SK-N-SH treated with all-trans-retinoic acid at 6 μM for 48 hours (cell line): Measurements from ENCODE around the gene ADCK1.
"Not testable (repeated sequence)": the region's sequence is repeated elsewhere in the genome, so short reads cannot be mapped to it uniquely, and the experiment has no call there.

Experiments used
- ATAC-seq: fragments of 200-7000 bp; cut with Tn5 transposase; 3 replicates; pipeline ENCODE4 v1.9.1; 2020; ENCODE audit warnings: mild to moderate bottlenecking, moderate library complexity
- BACH2 ChIP-seq: fragments of 250-450 bp; sonication (Bioruptor Pico); IDR thresholded peaks from 2 replicates; pipeline ENCODE4 v1.9.0; 2021; ENCODE audit warnings: mild to moderate bottlenecking, borderline replicate concordance
- CREB5 ChIP-seq: fragments of 250-450 bp; sonication (Bioruptor Pico); IDR thresholded peaks from 2 replicates; pipeline ENCODE4 v1.5.1; 2020; ENCODE audit warnings: low read depth, mild to moderate bottlenecking, moderate library complexity
- CSDC2 ChIP-seq: fragments of 250-450 bp; sonication (Bioruptor Pico); IDR thresholded peaks from 2 replicates; pipeline ENCODE4 v1.5.0; 2020; ENCODE audit warnings: mild to moderate bottlenecking, moderate library complexity
- GLIS3 ChIP-seq: fragments of 250-450 bp; sonication (Bioruptor Pico); IDR thresholded peaks from 2 replicates; pipeline ENCODE4 v1.5.0; 2020; ENCODE audit warnings: mild to moderate bottlenecking, moderate library complexity
- ISL1 ChIP-seq: fragments of 250-450 bp; sonication (Bioruptor Pico); IDR thresholded peaks from 2 replicates; pipeline ENCODE4 v2.1.2; 2022; ENCODE audit warnings: mild to moderate bottlenecking, moderate library complexity
- OSR1 ChIP-seq: fragments of 250-450 bp; sonication (Bioruptor Pico); IDR thresholded peaks from 2 replicates; pipeline ENCODE4 v1.8.0; 2022; ENCODE audit warnings: moderate library complexity, mild to moderate bottlenecking, inconsistent platforms
- PATZ1 ChIP-seq: fragments of 250-450 bp; sonication (Bioruptor Pico); IDR thresholded peaks from 2 replicates; pipeline ENCODE4 v1.8.0; 2020; ENCODE audit warnings: mild to moderate bottlenecking, moderate library complexity, borderline replicate concordance
- POU6F1 ChIP-seq: fragments of 250-450 bp; sonication (Bioruptor Pico); IDR thresholded peaks from 2 replicates; pipeline ENCODE4 v1.8.0; 2021; ENCODE audit warnings: low read depth, mild to moderate bottlenecking, moderate library complexity, borderline replicate concordance
- PPARA ChIP-seq: fragments of 250-450 bp; sonication (Bioruptor Pico); IDR thresholded peaks from 2 replicates; pipeline ENCODE4 v1.5.0; 2020; ENCODE audit warnings: mild to moderate bottlenecking, borderline replicate concordance
- SNAI2 ChIP-seq: fragments of 250-450 bp; sonication (Bioruptor Pico); IDR thresholded peaks from 2 replicates; pipeline ENCODE4 v1.5.0; 2020; ENCODE audit warnings: mild to moderate bottlenecking, moderate library complexity
- TCF4 ChIP-seq: fragments of 250-450 bp; sonication (Bioruptor Pico); IDR thresholded peaks from 2 replicates; pipeline ENCODE4 v1.8.0; 2021; ENCODE audit warnings: mild to moderate bottlenecking, moderate library complexity, borderline replicate concordance
- TOX ChIP-seq: fragments of 250-450 bp; sonication (Bioruptor Pico); IDR thresholded peaks from 2 replicates; pipeline ENCODE4 v1.8.0; 2021; ENCODE audit warnings: mild to moderate bottlenecking, moderate library complexity, borderline replicate concordance
- TSHZ2 ChIP-seq: fragments of 250-450 bp; sonication (Bioruptor Pico); IDR thresholded peaks from 2 replicates; pipeline ENCODE4 v1.5.0; 2020; ENCODE audit warnings: mild to moderate bottlenecking, moderate library complexity
- ZC3H10 ChIP-seq: fragments of 250-450 bp; sonication (Bioruptor Pico); IDR thresholded peaks from 2 replicates; pipeline ENCODE4 v1.5.1; 2021; ENCODE audit warnings: mild to moderate bottlenecking, moderate library complexity
- ZFP30 ChIP-seq: fragments of 450-650 bp; formaldehyde crosslinking; IDR thresholded peaks from 2 replicates; pipeline ENCODE4 v1.5.0; 2022; ENCODE audit warnings: mild to moderate bottlenecking, moderate library complexity
- ZNF565 ChIP-seq: fragments of 450-650 bp; formaldehyde crosslinking; conservative IDR thresholded peaks from 2 replicates; pipeline ENCODE4 v1.5.0; 2020; ENCODE audit warnings: low read depth, mild to moderate bottlenecking, moderate library complexity
- ZNF70 ChIP-seq: fragments of 450-650 bp; formaldehyde crosslinking; IDR thresholded peaks from 2 replicates; pipeline ENCODE4 v1.5.0; 2020; ENCODE audit warnings: mild to moderate bottlenecking, moderate library complexity
- ZNF8 ChIP-seq: fragments of 450-650 bp; formaldehyde crosslinking; IDR thresholded peaks from 2 replicates; pipeline ENCODE4 v1.5.0; 2020; ENCODE audit warnings: mild to moderate bottlenecking, moderate library complexity

Gene ADCK1

GRCh38 chr14:77885367-77885766 lies 85.5 kb downstream of the ADCK1 start:
- no peak for TF ChIP-seq CSDC2 (CRISPR knock-in tag)
- TF ChIP-seq ZNF8 (CRISPR knock-in tag), result no peak
- no peak for TF ChIP-seq TSHZ2 (CRISPR knock-in tag)
- no peak for TF ChIP-seq ZC3H10 (CRISPR knock-in tag)
- TF ChIP-seq SNAI2 (CRISPR knock-in tag), result no peak
- TF ChIP-seq POU6F1 (CRISPR knock-in tag), result no peak
- no peak for TF ChIP-seq TOX
- TF ChIP-seq ZNF70, result no peak
- no peak for TF ChIP-seq ZNF565 (CRISPR knock-in tag)
- TF ChIP-seq ISL1 (CRISPR knock-in tag), result no peak
- TF ChIP-seq ZFP30 (CRISPR knock-in tag), result no peak
- no peak for TF ChIP-seq TCF4
- no peak for TF ChIP-seq PATZ1
- TF ChIP-seq, all 23 proteins: peak for 0
- no peak for ATAC-seq

GRCh38 chr14:77886010-77886409 lies 86.1 kb downstream of the ADCK1 start:
- no peak for ATAC-seq
- no peak for TF ChIP-seq CREB5
- no peak for TF ChIP-seq ZFP30 (CRISPR knock-in tag)

GRCh38 chr14:77888903-77889302 lies 89.0 kb downstream of the ADCK1 start:
- not testable (repeated sequence) for ATAC-seq

GRCh38 chr14:77889971-77890442 lies 90.1 kb downstream of the ADCK1 start:
- ATAC-seq, result no peak
- TF ChIP-seq POU6F1 (CRISPR knock-in tag) (no peak), ZNF565 (CRISPR knock-in tag) (peak; percentile 65; the same call in 1 of the 2 replicates), PATZ1 (no peak)

GRCh38 chr14:77890873-77891272 lies 91.0 kb downstream of the ADCK1 start:
- no peak for ATAC-seq
- no peak for TF ChIP-seq TCF4
- no peak for TF ChIP-seq SNAI2 (CRISPR knock-in tag)
- TF ChIP-seq PATZ1, result no peak
- no peak for TF ChIP-seq BACH2 (CRISPR knock-in tag)
- TF ChIP-seq OSR1, result no peak
- no peak for TF ChIP-seq CSDC2 (CRISPR knock-in tag)
- TF ChIP-seq ZC3H10 (CRISPR knock-in tag), result no peak
- TF ChIP-seq PPARA (CRISPR knock-in tag), result no peak
- TF ChIP-seq CREB5, result no peak
- no peak for TF ChIP-seq GLIS3
- no peak for TF ChIP-seq TOX
- TF ChIP-seq ZNF565 (CRISPR knock-in tag), result no peak
